IPS-20b (cell line): ENCODE measurements around the gene POLD2.

Source experiments
- H3K27ac ChIP-seq: one replicate; pipeline ENCODE4 v1.5.1; 2013; ENCODE audit warnings: low read length
- H3K27me3 ChIP-seq: 2 replicates; pipeline ENCODE4 v1.6.1; 2013; ENCODE audit warnings: mild to moderate bottlenecking, low read length, inconsistent platforms; ENCODE audit not compliant: insufficient read depth
- H3K36me3 ChIP-seq: 2 replicates; pipeline ENCODE4 v1.6.1; 2013; ENCODE audit warnings: low read depth, mild to moderate bottlenecking, inconsistent platforms, low read length, moderate library complexity; ENCODE audit not compliant: insufficient read depth
- H3K4me1 ChIP-seq: 2 replicates; pipeline ENCODE4 v1.6.1; 2013; ENCODE audit warnings: mild to moderate bottlenecking, control low read depth, inconsistent platforms, low read length, moderate library complexity; ENCODE audit not compliant: insufficient read depth
- H3K4me3 ChIP-seq: 2 replicates; pipeline ENCODE4 v1.5.1; 2013; ENCODE audit warnings: mild to moderate bottlenecking, low read length, inconsistent platforms
- H3K9ac ChIP-seq: 2 replicates; pipeline ENCODE4 v1.6.1; 2013; ENCODE audit warnings: low read depth, mild to moderate bottlenecking, inconsistent platforms, low read length, moderate library complexity
- H3K9me3 ChIP-seq: 2 replicates; pipeline ENCODE4 v1.6.1; 2013; ENCODE audit warnings: mild to moderate bottlenecking, low read depth, low read length, inconsistent platforms; ENCODE audit not compliant: insufficient read depth

POLD2 gene

GRCh38 chr7:44101303-44101965 lies 21.9 kb downstream of the POLD2 start:
- H3K9me3 ChIP-seq = no peaks in the 10 kb centered on the region
- H3K27me3 ChIP-seq = peaks cover 31% of the 10 kb centered on the region
- H3K4me1 ChIP-seq = no peaks in the 10 kb centered on the region
- no peaks in the 10 kb centered on the region for H3K36me3 ChIP-seq
- no peak overlapping the region for H3K9ac ChIP-seq
- H3K4me3 ChIP-seq = no peak overlapping the region
- H3K27ac ChIP-seq = no peak overlapping the region

GRCh38 chr7:44100458-44101302 lies 22.7 kb downstream of the POLD2 start:
- Histone ChIP-seq H3K9me3 (no peaks in the 10 kb centered on the region), H3K27ac (no peak overlapping the region), H3K36me3 (no peaks in the 10 kb centered on the region), H3K4me1 (no peaks in the 10 kb centered on the region), H3K9ac (no peak overlapping the region), H3K4me3 (no peak overlapping the region), H3K27me3 (peaks cover 28% of the 10 kb centered on the region)

- no peaks in the 10 kb centered on the region for H3K4me1 ChIP-seq
- no peak overlapping the region for H3K27ac ChIP-seq
- H3K4me3 ChIP-seq = no peak overlapping the region
These were observed 23.7 kb downstream of the POLD2 start for GRCh38 chr7:44099669-44100068.

GRCh38 chr7:44098092-44099068 lies 25.0 kb downstream of the POLD2 start:
- no peaks in the 10 kb centered on the region for H3K4me1 ChIP-seq

More at GRCh38 chr7:44099669-44100068, 23.7 kb downstream of the POLD2 start:
- Histone ChIP-seq H3K27me3 (peaks cover 18% of the 10 kb centered on the region), H3K9me3 (no peaks in the 10 kb centered on the region), H3K9ac (no peak overlapping the region), H3K36me3 (no peaks in the 10 kb centered on the region)

GRCh38 chr7:44097064-44097932 lies 26.1 kb downstream of the POLD2 start:
- Histone ChIP-seq H3K9me3 (no peaks in the 10 kb centered on the region), H3K4me3 (no peak overlapping the region), H3K27ac (no peak overlapping the region), H3K4me1 (no peaks in the 10 kb centered on the region), H3K27me3 (peaks cover under 1% of the 10 kb centered on the region; the same call in 1 of the 2 replicates), H3K36me3 (no peaks in the 10 kb centered on the region), H3K9ac (no peak overlapping the region)

More at GRCh38 chr7:44098092-44099068, 25.0 kb downstream of the POLD2 start:
- no peak overlapping the region for H3K9ac ChIP-seq
- H3K27me3 ChIP-seq = peaks cover 11% of the 10 kb centered on the region
- H3K27ac ChIP-seq = no peak overlapping the region
- H3K36me3 ChIP-seq = no peaks in the 10 kb centered on the region
- H3K9me3 ChIP-seq = no peaks in the 10 kb centered on the region
- no peak overlapping the region for H3K4me3 ChIP-seq

GRCh38 chr7:44096326-44096881 lies 26.9 kb downstream of the POLD2 start:
- no peaks in the 10 kb centered on the region for H3K4me1 ChIP-seq
- no peaks in the 10 kb centered on the region; the same call in 1 of the 2 replicates for H3K27me3 ChIP-seq
- no peak overlapping the region for H3K27ac ChIP-seq
- H3K9me3 ChIP-seq = no peaks in the 10 kb centered on the region
- no peak overlapping the region for H3K4me3 ChIP-seq
- H3K9ac ChIP-seq = no peak overlapping the region
- no peaks in the 10 kb centered on the region for H3K36me3 ChIP-seq

GRCh38 chr7:44095781-44096180 lies 27.6 kb downstream of the POLD2 start:
- no peak overlapping the region for H3K27ac ChIP-seq
- no peaks in the 10 kb centered on the region for H3K9me3 ChIP-seq
- no peaks in the 10 kb centered on the region for H3K36me3 ChIP-seq
- no peak overlapping the region for H3K4me3 ChIP-seq
- H3K27me3 ChIP-seq = no peaks in the 10 kb centered on the region; the same call in 1 of the 2 replicates
- no peaks in the 10 kb centered on the region for H3K4me1 ChIP-seq
- no peak overlapping the region for H3K9ac ChIP-seq

GRCh38 chr7:44094883-44095592 lies 28.3 kb downstream of the POLD2 start:
- no peak overlapping the region for H3K27ac ChIP-seq
- H3K4me1 ChIP-seq = no peaks in the 10 kb centered on the region
- no peak overlapping the region for H3K9ac ChIP-seq
- H3K4me3 ChIP-seq = no peak overlapping the region
- H3K27me3 ChIP-seq = no peaks in the 10 kb centered on the region; the same call in 1 of the 2 replicates
- no peaks in the 10 kb centered on the region for H3K9me3 ChIP-seq
- H3K36me3 ChIP-seq = no peaks in the 10 kb centered on the region

- Histone ChIP-seq H3K9me3 (no peaks in the 10 kb centered on the region), H3K9ac (no peak overlapping the region), H3K4me1 (no peaks in the 10 kb centered on the region), H3K4me3 (no peak overlapping the region), H3K36me3 (no peaks in the 10 kb centered on the region), H3K27me3 (no peaks in the 10 kb centered on the region; the same call in 1 of the 2 replicates), H3K27ac (no peak overlapping the region)
These were observed 29.0 kb downstream of the POLD2 start for GRCh38 chr7:44094365-44094764.

GRCh38 chr7:44093102-44093641 lies 30.2 kb downstream of the POLD2 start:
- Histone ChIP-seq H3K27me3 (no peaks in the 10 kb centered on the region; the same call in 1 of the 2 replicates), H3K9ac (no peak overlapping the region), H3K9me3 (no peaks in the 10 kb centered on the region), H3K27ac (no peak overlapping the region), H3K36me3 (no peaks in the 10 kb centered on the region), H3K4me3 (no peak overlapping the region), H3K4me1 (no peaks in the 10 kb centered on the region)
